WTC11 (cell line): ENCODE data around the gene ST6GALNAC1. TPM values are rescaled to one million over a fixed set of nuclear protein-coding genes. Genes with fewer than 3 reads are reported as not detected.
"Not testable (repeated sequence)": the region's sequence is repeated elsewhere in the genome, so short reads cannot be mapped to it uniquely, and the experiment has no call there.

Source experiments
- ATAC-seq: fragments of 200-7000 bp; cut with Tn5 transposase; 2 replicates; pipeline ENCODE4 v1.10.0; 2021; ENCODE audit warnings: mild to moderate bottlenecking, moderate library complexity
- CTCF ChIA-PET: fragments of 300-600 bp; sonication (Branson Sonifier 250); formaldehyde crosslinking; loops from one replicate; lab custom pipeline; 2021; ENCODE audit warnings: antibody characterized with exemption; lab: Charles Lee
- POLR2A ChIA-PET: fragments of 350-600 bp; sonication (Branson Sonifier 250); formaldehyde crosslinking; loops from one replicate; lab custom pipeline; 2021; ENCODE audit warnings: antibody characterized with exemption; lab: Charles Lee
- DNase-seq: peaks from one replicate; pipeline ENCODE4 v3.0.0; 2021; ENCODE audit warnings: low spot score
- H3K27ac Mint-ChIP-seq: 2 replicates; pipeline ENCODE4 v1.8.0; 2021; ENCODE audit warnings: mixed read lengths
- H3K27me3 Mint-ChIP-seq: 2 replicates; pipeline ENCODE4 v1.8.0; 2021; ENCODE audit warnings: low read depth, mild to moderate bottlenecking, moderate library complexity, mixed read lengths
- H3K36me3 Mint-ChIP-seq: 2 replicates; pipeline ENCODE4 v1.8.0; 2021; ENCODE audit warnings: mixed read lengths
- H3K4me1 Mint-ChIP-seq: 2 replicates; pipeline ENCODE4 v1.8.0; 2022; ENCODE audit warnings: mixed read lengths
- H3K4me3 Mint-ChIP-seq: 2 replicates; pipeline ENCODE4 v1.8.0; 2021; ENCODE audit warnings: mild to moderate bottlenecking, moderate library complexity, mixed read lengths
- H3K9me3 Mint-ChIP-seq: 2 replicates; pipeline ENCODE4 v1.8.0; 2021; ENCODE audit warnings: mixed read lengths
- JUN ChIP-seq: sonication (generic); formaldehyde crosslinking; IDR thresholded peaks from 2 replicates; pipeline ENCODE4 v1.8.0; 2023; ENCODE audit warnings: mild to moderate bottlenecking, missing genetic modification reagents
- MAX ChIP-seq: sonication (generic); formaldehyde crosslinking; IDR thresholded peaks from 2 replicates; pipeline ENCODE4 v1.8.0; 2022; ENCODE audit warnings: mild to moderate bottlenecking, missing genetic modification reagents
- NR1H2 ChIP-seq: sonication (generic); formaldehyde crosslinking; IDR thresholded peaks from 2 replicates; pipeline ENCODE4 v1.9.0; 2021; ENCODE audit warnings: mild to moderate bottlenecking, moderate library complexity, missing genetic modification reagents
- SOX15 ChIP-seq: fragments of 250-450 bp; sonication (Bioruptor Pico); IDR thresholded peaks from 2 replicates; pipeline ENCODE4 v1.9.0; 2021; ENCODE audit warnings: mild to moderate bottlenecking
- TEAD1 ChIP-seq: sonication (generic); formaldehyde crosslinking; IDR thresholded peaks from 2 replicates; pipeline ENCODE4 v1.8.0; 2022; ENCODE audit warnings: mild to moderate bottlenecking, missing genetic modification reagents
- ZNF138 ChIP-seq: sonication (generic); formaldehyde crosslinking; conservative IDR thresholded peaks from 2 replicates; pipeline ENCODE4 v1.8.1; 2022; ENCODE audit warnings: mild to moderate bottlenecking, moderate library complexity, missing genetic modification reagents
- ZNF281 ChIP-seq: sonication (generic); formaldehyde crosslinking; IDR thresholded peaks from 2 replicates; pipeline ENCODE4 v1.8.0; 2023; ENCODE audit warnings: mild to moderate bottlenecking, missing genetic modification reagents
- ZNF671 ChIP-seq: fragments of 250-450 bp; sonication (Bioruptor Pico); IDR thresholded peaks from 2 replicates; pipeline ENCODE4 v1.8.0; 2021; ENCODE audit warnings: mild to moderate bottlenecking
- total RNA-seq: library from RNA; stranded (reverse); gene quantifications from 3 replicates; pipeline ENCODE4 v1.2.3, GENCODE V29; 2021
- TF ChIP-seq, protein P1 (sequence below): sonication (generic); formaldehyde crosslinking; IDR thresholded peaks from 2 replicates; pipeline ENCODE4 v1.8.0; 2022; ENCODE audit warnings: mild to moderate bottlenecking, missing genetic modification reagents
- TF ChIP-seq, protein P2 (sequence below): fragments of 250-450 bp; sonication (Bioruptor Pico); conservative IDR thresholded peaks from 2 replicates; pipeline ENCODE4 v1.9.0; 2021; ENCODE audit warnings: mild to moderate bottlenecking
- TF ChIP-seq, protein P3 (sequence below): fragments of 200-600 bp; IDR thresholded peaks from 2 replicates; pipeline ENCODE4 v1.8.0; 2022; ENCODE audit warnings: antibody characterized with exemption

The ST6GALNAC1 gene
- total RNA-seq, 1 experiment from 2014 or later = 0.13 TPM

- peaks cover 52% of the 10 kb centered on the region for H3K9me3 Mint-ChIP-seq
Measured at GRCh38 chr17:76614912-76615617, 28.5 kb downstream of the ST6GALNAC1 start.

GRCh38 chr17:76614064-76614759 lies 29.3 kb downstream of the ST6GALNAC1 start:
- CTCF ChIA-PET = interaction anchor here (1.3 to 4.2 kb wide), 5 partner anchors 10 to 91 kb away, joined by 3 to 29 read pairs (median 10); no protein-coding TSS in a partner anchor
- Mint-ChIP-seq H3K36me3 (peaks cover 38% of the 10 kb centered on the region), H3K27me3 (peaks cover 20% of the 10 kb centered on the region), H3K9me3 (peaks cover 59% of the 10 kb centered on the region)
- H3K27ac Mint-ChIP-seq, DNase-seq, H3K4me3 Mint-ChIP-seq, H3K4me1 Mint-ChIP-seq, ATAC-seq: not testable (repeated sequence)
- POLR2A ChIA-PET = interaction anchor here (0.9 kb wide), 1 partner anchor 57 kb away, joined by 3 read pairs; no protein-coding TSS in a partner anchor

More at GRCh38 chr17:76614912-76615617, 28.5 kb downstream of the ST6GALNAC1 start:
- CTCF ChIA-PET = interaction anchor here (0.6 to 4.2 kb wide), 6 partner anchors 9 to 644 kb away, joined by 3 to 29 read pairs (median 4); no protein-coding TSS in a partner anchor
- DNase-seq (no peak), ATAC-seq (no peak)
- POLR2A ChIA-PET = no interaction called here
- TF ChIP-seq JUN (no peak), ZNF281 (CRISPR knock-in tag) (no peak), SOX15 (CRISPR knock-in tag) (no peak), MAX (CRISPR knock-in tag) (no peak), TEAD1 (CRISPR knock-in tag) (no peak), ZNF671 (CRISPR knock-in tag) (no peak), NR1H2 (CRISPR knock-in tag) (no peak), ZNF138 (CRISPR knock-in tag) (no peak)
- TF ChIP-seq, protein P1, sequence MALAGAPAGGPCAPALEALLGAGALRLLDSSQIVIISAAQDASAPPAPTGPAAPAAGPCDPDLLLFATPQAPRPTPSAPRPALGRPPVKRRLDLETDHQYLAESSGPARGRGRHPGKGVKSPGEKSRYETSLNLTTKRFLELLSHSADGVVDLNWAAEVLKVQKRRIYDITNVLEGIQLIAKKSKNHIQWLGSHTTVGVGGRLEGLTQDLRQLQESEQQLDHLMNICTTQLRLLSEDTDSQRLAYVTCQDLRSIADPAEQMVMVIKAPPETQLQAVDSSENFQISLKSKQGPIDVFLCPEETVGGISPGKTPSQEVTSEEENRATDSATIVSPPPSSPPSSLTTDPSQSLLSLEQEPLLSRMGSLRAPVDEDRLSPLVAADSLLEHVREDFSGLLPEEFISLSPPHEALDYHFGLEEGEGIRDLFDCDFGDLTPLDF = no peak
- TF ChIP-seq, protein P2, sequence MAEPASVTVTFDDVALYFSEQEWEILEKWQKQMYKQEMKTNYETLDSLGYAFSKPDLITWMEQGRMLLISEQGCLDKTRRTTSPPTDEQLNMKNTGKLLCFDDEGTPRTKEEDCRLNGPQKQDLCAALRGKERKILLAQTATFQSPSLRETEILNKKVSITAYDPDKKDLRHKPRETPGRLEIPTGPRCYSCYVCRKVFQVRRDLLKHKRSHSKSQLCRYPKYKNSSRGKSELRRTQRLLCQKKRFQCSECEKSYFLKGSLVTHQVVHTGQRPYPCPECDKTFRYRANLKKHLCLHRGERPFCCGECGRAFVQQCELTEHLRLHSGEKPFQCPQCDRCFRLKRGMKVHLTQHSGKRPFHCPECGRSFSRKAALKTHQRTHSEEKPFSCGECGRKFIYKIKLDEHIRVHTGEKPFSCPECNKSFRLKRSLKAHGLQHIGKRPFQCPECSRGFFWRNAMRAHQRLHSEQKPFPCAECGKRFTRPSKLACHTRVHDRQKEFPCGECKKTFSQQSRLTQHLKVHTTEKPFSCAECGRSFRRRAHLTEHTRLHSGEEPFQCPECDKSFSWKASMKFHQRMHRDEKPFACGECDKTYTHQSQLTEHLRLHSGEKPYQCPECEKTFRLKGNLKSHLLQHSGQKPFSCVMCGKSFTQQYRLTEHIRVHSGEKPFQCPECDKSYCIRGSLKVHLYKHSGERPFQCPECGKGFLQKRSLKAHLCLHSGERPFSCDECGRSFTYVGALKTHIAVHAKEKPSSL (CRISPR knock-in tag) = no peak
- TF ChIP-seq, protein P3, sequence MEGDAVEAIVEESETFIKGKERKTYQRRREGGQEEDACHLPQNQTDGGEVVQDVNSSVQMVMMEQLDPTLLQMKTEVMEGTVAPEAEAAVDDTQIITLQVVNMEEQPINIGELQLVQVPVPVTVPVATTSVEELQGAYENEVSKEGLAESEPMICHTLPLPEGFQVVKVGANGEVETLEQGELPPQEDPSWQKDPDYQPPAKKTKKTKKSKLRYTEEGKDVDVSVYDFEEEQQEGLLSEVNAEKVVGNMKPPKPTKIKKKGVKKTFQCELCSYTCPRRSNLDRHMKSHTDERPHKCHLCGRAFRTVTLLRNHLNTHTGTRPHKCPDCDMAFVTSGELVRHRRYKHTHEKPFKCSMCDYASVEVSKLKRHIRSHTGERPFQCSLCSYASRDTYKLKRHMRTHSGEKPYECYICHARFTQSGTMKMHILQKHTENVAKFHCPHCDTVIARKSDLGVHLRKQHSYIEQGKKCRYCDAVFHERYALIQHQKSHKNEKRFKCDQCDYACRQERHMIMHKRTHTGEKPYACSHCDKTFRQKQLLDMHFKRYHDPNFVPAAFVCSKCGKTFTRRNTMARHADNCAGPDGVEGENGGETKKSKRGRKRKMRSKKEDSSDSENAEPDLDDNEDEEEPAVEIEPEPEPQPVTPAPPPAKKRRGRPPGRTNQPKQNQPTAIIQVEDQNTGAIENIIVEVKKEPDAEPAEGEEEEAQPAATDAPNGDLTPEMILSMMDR = no peak
- peaks cover 35% of the 10 kb centered on the region for H3K36me3 Mint-ChIP-seq
- H3K4me1 Mint-ChIP-seq = 0 out of 2 replicates have a peak, but pooled peaks cover 4% of the 10 kb centered on the region
- H3K27me3 Mint-ChIP-seq = peaks cover 17% of the 10 kb centered on the region
- no peak overlapping the region for H3K4me3 Mint-ChIP-seq
- no peak overlapping the region for H3K27ac Mint-ChIP-seq
